A549 (cell line): ENCODE measurements around the gene CNOT6.

Experiments
- BHLHE40 ChIP-seq: IDR thresholded peaks from 2 replicates; pipeline ENCODE4 v1.6.1; 2012; ENCODE audit warnings: low read depth, low read length, inconsistent platforms
- CHD2 ChIP-seq: fragments of 150-350 bp; IDR thresholded peaks from 2 replicates; pipeline ENCODE4 v1.6.1; 2014; ENCODE audit warnings: low read length; ENCODE audit not compliant: partially characterized antibody
- EP300 ChIP-seq, 2 experiments: fragments of >200 bp; sonication (Bioruptor Twin); formaldehyde crosslinking; IDR thresholded peaks; 2 replicates in 1 of 2; 3 replicates in 1 of 2; pipeline ENCODE4 v1.6.1; 2016 to 2017
- JUN ChIP-seq, 2 experiments: fragments of >200 bp; sonication (Bioruptor Twin); formaldehyde crosslinking; IDR thresholded peaks; 2 replicates in 1 of 2; 3 replicates in 1 of 2; pipeline ENCODE4 v1.6.1; 2016 to 2017
- JUNB ChIP-seq: fragments of >200 bp; sonication (Bioruptor Twin); formaldehyde crosslinking; IDR thresholded peaks from 2 replicates; pipeline ENCODE4 v1.6.1; 2016
- POLR2A ChIP-seq: IDR thresholded peaks from 2 replicates; pipeline ENCODE4 v1.6.1; 2012; ENCODE audit warnings: mild to moderate bottlenecking, low read length
- RAD21 ChIP-seq, 2 experiments: fragments of >200 bp in 1 of 2; sonication (Bioruptor Twin) in 1 of 2; formaldehyde crosslinking in 1 of 2; IDR thresholded peaks in 1 of 2; conservative IDR thresholded peaks in 1 of 2; 2 replicates in 1 of 2; 3 replicates in 1 of 2; pipeline ENCODE4 v1.6.1; 2012 to 2018; ENCODE audit warnings: inconsistent platforms in 1 of 2
- RFX5 ChIP-seq: fragments of 450-650 bp; IDR thresholded peaks from 2 replicates; pipeline ENCODE4 v1.7.1; 2014; ENCODE audit warnings: antibody characterized with exemption, mild to moderate bottlenecking, moderate library complexity
- ZFP36 ChIP-seq: fragments of 450-650 bp; IDR thresholded peaks from 2 replicates; pipeline ENCODE4 v1.6.1; 2014; ENCODE audit warnings: borderline replicate concordance; ENCODE audit not compliant: partially characterized antibody
- TF ChIP-seq, protein P1 (sequence below): fragments of >200 bp; sonication (Bioruptor Twin); formaldehyde crosslinking; IDR thresholded peaks from 3 replicates; pipeline ENCODE4 v1.5.1; 2016
- TF ChIP-seq, protein P2 (sequence below): IDR thresholded peaks from 2 replicates; pipeline ENCODE4 v1.6.1; 2012
- TF ChIP-seq, protein P3 (sequence below): fragments of 200-600 bp; sonication (generic); IDR thresholded peaks from 2 replicates; pipeline ENCODE4 v1.6.1; 2016; ENCODE audit warnings: antibody characterized with exemption, mild to moderate bottlenecking, moderate library complexity

DNA sequence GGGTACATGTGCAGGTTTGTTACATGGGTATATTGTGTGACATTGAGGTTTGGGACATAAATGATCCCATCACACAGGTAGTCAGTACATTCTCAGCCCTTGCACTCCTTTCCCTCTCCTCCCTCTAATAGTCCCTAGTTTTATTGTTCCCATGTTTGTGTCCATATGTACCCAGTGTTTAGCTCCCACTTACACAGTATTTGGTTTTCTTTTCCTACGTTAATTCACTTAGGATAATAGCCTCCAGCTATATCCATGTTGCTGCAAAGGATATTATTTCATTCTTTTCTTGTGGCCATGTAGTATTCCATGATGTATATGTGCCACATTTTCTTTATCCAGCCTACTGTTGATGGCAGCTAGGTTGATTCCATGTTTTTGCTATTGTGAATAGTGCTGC, 27.4 kb downstream of the CNOT6 start:
- no peak for TF ChIP-seq RAD21 (conservative IDR thresholded peaks at IDR 0.05 in 1 of 2, IDR thresholded peaks at IDR 0.05 in 1 of 2)
- TF ChIP-seq, protein P1, sequence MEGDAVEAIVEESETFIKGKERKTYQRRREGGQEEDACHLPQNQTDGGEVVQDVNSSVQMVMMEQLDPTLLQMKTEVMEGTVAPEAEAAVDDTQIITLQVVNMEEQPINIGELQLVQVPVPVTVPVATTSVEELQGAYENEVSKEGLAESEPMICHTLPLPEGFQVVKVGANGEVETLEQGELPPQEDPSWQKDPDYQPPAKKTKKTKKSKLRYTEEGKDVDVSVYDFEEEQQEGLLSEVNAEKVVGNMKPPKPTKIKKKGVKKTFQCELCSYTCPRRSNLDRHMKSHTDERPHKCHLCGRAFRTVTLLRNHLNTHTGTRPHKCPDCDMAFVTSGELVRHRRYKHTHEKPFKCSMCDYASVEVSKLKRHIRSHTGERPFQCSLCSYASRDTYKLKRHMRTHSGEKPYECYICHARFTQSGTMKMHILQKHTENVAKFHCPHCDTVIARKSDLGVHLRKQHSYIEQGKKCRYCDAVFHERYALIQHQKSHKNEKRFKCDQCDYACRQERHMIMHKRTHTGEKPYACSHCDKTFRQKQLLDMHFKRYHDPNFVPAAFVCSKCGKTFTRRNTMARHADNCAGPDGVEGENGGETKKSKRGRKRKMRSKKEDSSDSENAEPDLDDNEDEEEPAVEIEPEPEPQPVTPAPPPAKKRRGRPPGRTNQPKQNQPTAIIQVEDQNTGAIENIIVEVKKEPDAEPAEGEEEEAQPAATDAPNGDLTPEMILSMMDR = no peak
- TF ChIP-seq BHLHE40 = no peak
- TF ChIP-seq JUNB = no peak
- TF ChIP-seq EP300 (IDR thresholded peaks at IDR 0.05) = no peak
- no peak for TF ChIP-seq CHD2
- no peak for TF ChIP-seq POLR2A
- TF ChIP-seq ZFP36 = no peak
- TF ChIP-seq JUN (IDR thresholded peaks at IDR 0.05) = no peak
- no peak for TF ChIP-seq RFX5
- TF ChIP-seq, protein P2, sequence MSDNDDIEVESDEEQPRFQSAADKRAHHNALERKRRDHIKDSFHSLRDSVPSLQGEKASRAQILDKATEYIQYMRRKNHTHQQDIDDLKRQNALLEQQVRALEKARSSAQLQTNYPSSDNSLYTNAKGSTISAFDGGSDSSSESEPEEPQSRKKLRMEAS = no peak
- TF ChIP-seq, protein P3, sequence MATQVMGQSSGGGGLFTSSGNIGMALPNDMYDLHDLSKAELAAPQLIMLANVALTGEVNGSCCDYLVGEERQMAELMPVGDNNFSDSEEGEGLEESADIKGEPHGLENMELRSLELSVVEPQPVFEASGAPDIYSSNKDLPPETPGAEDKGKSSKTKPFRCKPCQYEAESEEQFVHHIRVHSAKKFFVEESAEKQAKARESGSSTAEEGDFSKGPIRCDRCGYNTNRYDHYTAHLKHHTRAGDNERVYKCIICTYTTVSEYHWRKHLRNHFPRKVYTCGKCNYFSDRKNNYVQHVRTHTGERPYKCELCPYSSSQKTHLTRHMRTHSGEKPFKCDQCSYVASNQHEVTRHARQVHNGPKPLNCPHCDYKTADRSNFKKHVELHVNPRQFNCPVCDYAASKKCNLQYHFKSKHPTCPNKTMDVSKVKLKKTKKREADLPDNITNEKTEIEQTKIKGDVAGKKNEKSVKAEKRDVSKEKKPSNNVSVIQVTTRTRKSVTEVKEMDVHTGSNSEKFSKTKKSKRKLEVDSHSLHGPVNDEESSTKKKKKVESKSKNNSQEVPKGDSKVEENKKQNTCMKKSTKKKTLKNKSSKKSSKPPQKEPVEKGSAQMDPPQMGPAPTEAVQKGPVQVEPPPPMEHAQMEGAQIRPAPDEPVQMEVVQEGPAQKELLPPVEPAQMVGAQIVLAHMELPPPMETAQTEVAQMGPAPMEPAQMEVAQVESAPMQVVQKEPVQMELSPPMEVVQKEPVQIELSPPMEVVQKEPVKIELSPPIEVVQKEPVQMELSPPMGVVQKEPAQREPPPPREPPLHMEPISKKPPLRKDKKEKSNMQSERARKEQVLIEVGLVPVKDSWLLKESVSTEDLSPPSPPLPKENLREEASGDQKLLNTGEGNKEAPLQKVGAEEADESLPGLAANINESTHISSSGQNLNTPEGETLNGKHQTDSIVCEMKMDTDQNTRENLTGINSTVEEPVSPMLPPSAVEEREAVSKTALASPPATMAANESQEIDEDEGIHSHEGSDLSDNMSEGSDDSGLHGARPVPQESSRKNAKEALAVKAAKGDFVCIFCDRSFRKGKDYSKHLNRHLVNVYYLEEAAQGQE = no peak
